GM18870 (cell line): ENCODE measurements around the gene SMYD3.
A peak's percentile ranks its signal among the peaks of the same experiment; 100 is the strongest.

ENCODE experiments used
- ATAC-seq: cut with Tn5 transposase; IDR thresholded peaks from one replicate; pipeline ENCODE4 v1.9.1; 2021; ENCODE audit warnings: moderate library complexity; ENCODE audit not compliant: unreplicated experiment

The SMYD3 gene

GRCh38 chr1:246516126-246516525 lies 9.0 kb upstream of the SMYD3 start:
- ATAC-seq: no peak

GRCh38 chr1:246515390-246516005 lies 8.4 kb upstream of the SMYD3 start:
- ATAC-seq: no peak

- no peak for ATAC-seq
These were observed 6.7 kb upstream of the SMYD3 start for GRCh38 chr1:246513619-246514343.

GRCh38 chr1:246513041-246513440 lies 6.0 kb upstream of the SMYD3 start:
- ATAC-seq: no peak

GRCh38 chr1:246512635-246513034 lies 5.6 kb upstream of the SMYD3 start:
- ATAC-seq: no peak

GRCh38 chr1:246512230-246512629 lies 5.2 kb upstream of the SMYD3 start:
- no peak for ATAC-seq

GRCh38 chr1:246511203-246511602 lies 4.1 kb upstream of the SMYD3 start:
- ATAC-seq: no peak

- ATAC-seq: no peak
These were observed 3.3 kb upstream of the SMYD3 start for GRCh38 chr1:246510147-246511030.

GRCh38 chr1:246508897-246509688 lies 2.0 kb upstream of the SMYD3 start:
- no peak for ATAC-seq

GRCh38 chr1:246506367-246506673 lies 759 bp downstream of the SMYD3 start:
- no peak for ATAC-seq

- no peak for ATAC-seq
These were observed 3.7 kb downstream of the SMYD3 start for GRCh38 chr1:246503341-246503740.

GRCh38 chr1:246497331-246497915 lies 9.7 kb downstream of the SMYD3 start:
- ATAC-seq: peak; percentile 73

GRCh38 chr1:246492611-246493245 lies 14.4 kb downstream of the SMYD3 start:
- ATAC-seq: no peak

GRCh38 chr1:246491551-246492053 lies 15.5 kb downstream of the SMYD3 start:
- ATAC-seq: no peak

GRCh38 chr1:246488674-246489073 lies 18.4 kb downstream of the SMYD3 start:
- no peak for ATAC-seq

GRCh38 chr1:246483569-246483933 lies 23.5 kb downstream of the SMYD3 start:
- ATAC-seq: no peak

- no peak for ATAC-seq
These were observed 24.1 kb downstream of the SMYD3 start for GRCh38 chr1:246482805-246483568.

GRCh38 chr1:246479061-246479460 lies 28.0 kb downstream of the SMYD3 start:
- ATAC-seq: no peak

GRCh38 chr1:246477634-246478033 lies 29.4 kb downstream of the SMYD3 start:
- ATAC-seq: no peak
